ENCODE data around the gene CDH8. TPM values are rescaled to one million over a fixed set of nuclear protein-coding genes. Genes with fewer than 3 reads are reported as not detected.
A peak's percentile ranks its signal among the peaks of the same experiment; 100 is the strongest.

Gene CDH8
- total and polyA plus RNA-seq, 2 experiments from 2014 or later = 7.4 to 14.3 TPM

DNA sequence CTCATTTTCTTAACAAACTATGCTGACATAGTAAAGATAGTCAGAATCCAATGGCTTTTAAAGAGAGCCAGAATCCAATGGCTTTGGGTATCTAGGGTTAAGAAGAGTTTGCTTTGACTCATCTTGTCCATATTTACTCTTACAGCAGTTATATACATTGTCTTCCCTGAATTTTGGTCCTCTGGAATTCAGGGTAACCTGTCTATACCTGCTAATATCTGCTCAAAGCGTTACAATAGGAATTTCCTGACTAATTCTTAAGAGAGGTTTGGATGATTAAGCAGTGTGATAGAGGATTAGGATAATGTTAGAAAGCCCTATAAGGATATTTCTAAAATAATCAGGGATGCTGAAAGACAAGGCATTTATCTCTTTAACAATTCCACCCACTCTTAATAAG, 2.0 kb upstream of the CDH8 start:
- DNase-seq (ENCODE audit: low read depth in 1 of 2, low spot score in 1 of 2) = no peak
- Histone ChIP-seq H3K27ac (no peak overlapping the region), H3K36me3 (no peaks in the 10 kb centered on the region), H3K4me3 (no peak overlapping the region), H3K27me3 (peaks cover 46% of the 10 kb centered on the region), H3K9me3 (ENCODE audit: low read depth) (no peaks in the 10 kb centered on the region), H3K4me1 (ENCODE audit: low read depth) (no peaks in the 10 kb centered on the region)
- TF ChIP-seq, protein P1, sequence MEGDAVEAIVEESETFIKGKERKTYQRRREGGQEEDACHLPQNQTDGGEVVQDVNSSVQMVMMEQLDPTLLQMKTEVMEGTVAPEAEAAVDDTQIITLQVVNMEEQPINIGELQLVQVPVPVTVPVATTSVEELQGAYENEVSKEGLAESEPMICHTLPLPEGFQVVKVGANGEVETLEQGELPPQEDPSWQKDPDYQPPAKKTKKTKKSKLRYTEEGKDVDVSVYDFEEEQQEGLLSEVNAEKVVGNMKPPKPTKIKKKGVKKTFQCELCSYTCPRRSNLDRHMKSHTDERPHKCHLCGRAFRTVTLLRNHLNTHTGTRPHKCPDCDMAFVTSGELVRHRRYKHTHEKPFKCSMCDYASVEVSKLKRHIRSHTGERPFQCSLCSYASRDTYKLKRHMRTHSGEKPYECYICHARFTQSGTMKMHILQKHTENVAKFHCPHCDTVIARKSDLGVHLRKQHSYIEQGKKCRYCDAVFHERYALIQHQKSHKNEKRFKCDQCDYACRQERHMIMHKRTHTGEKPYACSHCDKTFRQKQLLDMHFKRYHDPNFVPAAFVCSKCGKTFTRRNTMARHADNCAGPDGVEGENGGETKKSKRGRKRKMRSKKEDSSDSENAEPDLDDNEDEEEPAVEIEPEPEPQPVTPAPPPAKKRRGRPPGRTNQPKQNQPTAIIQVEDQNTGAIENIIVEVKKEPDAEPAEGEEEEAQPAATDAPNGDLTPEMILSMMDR (IDR thresholded peaks at IDR 0.05; ENCODE audit: low read depth, low read length) = no peak

DNA sequence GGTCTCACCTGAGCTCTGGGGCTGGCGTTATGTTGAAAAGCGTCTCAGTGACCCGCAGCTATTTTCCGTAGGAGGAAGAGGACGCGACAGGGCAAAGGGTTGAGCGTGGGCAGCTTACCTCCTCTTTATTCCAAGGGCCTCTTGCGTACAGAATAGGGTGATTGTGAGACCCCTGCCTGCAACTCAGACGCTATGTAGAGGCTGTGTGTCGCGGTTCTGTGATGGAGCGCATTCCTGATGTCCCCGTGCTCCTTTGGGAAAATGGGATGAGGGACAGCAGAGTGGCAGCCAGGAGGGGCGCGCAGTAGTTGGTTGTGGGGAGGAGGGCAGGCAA, 531 bp upstream of the CDH8 start:
- Histone ChIP-seq H3K27me3 (peaks cover 59% of the 10 kb centered on the region), H3K4me3 (peak overlapping the region; percentile 52), H3K4me1 (ENCODE audit: low read depth) (no peaks in the 10 kb centered on the region), H3K36me3 (no peaks in the 10 kb centered on the region), H3K27ac (no peak overlapping the region), H3K9me3 (ENCODE audit: low read depth) (no peaks in the 10 kb centered on the region)
- DNase-seq (ENCODE audit: low read depth in 1 of 2, low spot score in 1 of 2) = peak in 1 of 2 donors; percentile 10
- TF ChIP-seq, protein P1 (IDR thresholded peaks at IDR 0.05; ENCODE audit: low read depth, low read length) = no peak

DNA sequence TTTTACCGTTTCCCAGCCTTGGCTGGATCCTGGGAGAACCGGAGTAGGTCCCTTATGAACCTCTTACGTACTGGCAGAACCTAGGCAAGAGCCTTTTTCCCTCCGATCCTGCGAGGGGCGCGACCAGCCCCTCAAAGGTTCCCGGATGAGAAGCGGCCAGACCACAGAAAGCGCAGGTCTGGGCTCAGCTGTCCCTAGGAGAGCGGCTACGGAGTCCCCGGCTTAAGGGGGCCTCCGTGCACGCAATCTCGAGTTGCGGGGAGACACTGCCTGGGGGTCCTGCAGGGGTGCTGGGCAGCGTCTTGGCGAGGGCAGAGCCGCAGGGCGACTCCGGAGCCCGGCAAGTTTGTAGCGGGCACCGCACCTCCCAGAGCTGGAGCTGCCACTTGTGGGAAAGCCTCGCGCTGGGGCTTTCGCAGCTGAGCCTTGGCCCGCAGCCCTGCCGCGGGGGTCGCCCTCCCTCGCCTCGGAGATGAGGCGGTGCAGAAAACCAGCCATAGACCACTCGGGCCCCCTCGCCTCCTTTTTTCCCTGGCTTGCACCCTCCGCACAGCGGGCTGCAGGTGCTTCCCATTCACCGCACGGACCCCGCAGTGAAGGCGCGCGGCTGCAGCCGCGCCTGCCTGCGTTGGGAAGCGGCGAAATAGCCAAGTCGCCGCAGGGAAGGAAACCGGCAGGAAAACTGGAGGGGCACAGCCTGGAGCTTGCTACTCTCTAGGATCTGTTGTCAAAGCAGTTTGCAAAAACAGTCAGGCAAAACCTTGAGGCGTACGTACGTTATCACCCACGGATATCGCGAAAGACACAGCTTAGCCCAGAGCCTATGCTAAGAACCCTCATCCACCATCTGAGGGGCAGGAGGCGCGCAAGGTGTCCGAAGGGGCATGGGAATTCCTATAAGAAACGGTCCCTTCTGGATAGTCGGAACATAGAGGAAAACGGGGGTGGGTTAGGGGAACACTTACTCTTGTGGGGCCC, 834 bp downstream of the CDH8 start:
- Histone ChIP-seq H3K9me3 (ENCODE audit: low read depth) (no peaks in the 10 kb centered on the region), H3K27me3 (peaks cover 61% of the 10 kb centered on the region), H3K4me1 (ENCODE audit: low read depth) (no peaks in the 10 kb centered on the region), H3K27ac (no peak overlapping the region), H3K36me3 (no peaks in the 10 kb centered on the region), H3K4me3 (peak overlapping the region; percentile 52)
- TF ChIP-seq, protein P1 (IDR thresholded peaks at IDR 0.05; ENCODE audit: low read depth, low read length) = no peak
- DNase-seq (ENCODE audit: low read depth in 1 of 2, low spot score in 1 of 2) = peak in 1 of 2 donors; percentile 79

DNA sequence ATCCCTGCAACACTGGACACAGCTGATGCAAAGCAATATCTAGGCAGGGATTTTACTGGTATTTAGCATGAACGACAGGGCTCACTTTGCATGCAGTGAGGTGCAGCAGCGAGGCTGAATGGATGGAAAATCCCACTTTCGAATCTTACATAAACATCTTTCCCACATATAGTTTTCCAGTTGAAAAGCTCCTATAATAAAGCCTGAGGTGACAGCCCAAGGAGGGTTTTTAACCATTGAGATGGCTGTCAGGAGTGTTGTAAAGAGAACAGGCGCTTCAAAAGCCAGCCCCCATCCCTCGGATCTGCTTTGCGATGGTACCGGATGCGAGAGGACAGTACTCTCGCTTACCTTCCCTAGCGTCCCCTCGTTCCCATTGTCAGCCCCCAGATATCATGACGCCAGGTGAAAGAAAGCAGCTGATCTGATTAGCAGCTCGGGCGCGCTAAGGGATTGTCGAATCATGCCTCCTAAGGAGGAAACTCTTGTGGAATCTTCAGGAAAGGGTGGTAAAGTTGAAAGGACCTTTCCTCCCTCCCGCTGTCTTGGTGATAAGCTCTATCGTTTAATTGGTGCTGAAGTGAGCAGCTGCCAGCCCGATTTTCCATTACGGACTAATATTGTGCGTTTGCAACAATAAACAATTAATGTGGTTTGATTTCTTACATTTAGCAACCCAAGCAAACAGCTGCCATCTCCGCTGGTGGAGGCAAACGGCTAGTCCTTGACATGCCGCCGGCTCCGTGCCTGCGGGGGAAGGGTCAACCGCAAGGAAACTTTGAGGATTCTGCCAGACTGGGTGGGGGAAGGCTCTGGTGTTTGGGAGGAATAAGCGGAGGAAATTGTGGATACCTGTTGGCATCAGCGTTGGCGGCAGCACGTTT, 1.8 kb downstream of the CDH8 start:
- H3K4me1 ChIP-seq (ENCODE audit: low read depth) = no peaks in the 10 kb centered on the region
- TF ChIP-seq, protein P1 (IDR thresholded peaks at IDR 0.05; ENCODE audit: low read depth, low read length) = no peak
- peaks cover 61% of the 10 kb centered on the region for H3K27me3 ChIP-seq
- no peaks in the 10 kb centered on the region for H3K9me3 ChIP-seq (ENCODE audit: low read depth)
- no peak overlapping the region for H3K27ac ChIP-seq
- H3K36me3 ChIP-seq = no peaks in the 10 kb centered on the region
- peak in 1 of 2 donors; percentile 6 for DNase-seq (ENCODE audit: low read depth in 1 of 2, low spot score in 1 of 2)
- H3K4me3 ChIP-seq = peak overlapping the region; percentile 52

DNA sequence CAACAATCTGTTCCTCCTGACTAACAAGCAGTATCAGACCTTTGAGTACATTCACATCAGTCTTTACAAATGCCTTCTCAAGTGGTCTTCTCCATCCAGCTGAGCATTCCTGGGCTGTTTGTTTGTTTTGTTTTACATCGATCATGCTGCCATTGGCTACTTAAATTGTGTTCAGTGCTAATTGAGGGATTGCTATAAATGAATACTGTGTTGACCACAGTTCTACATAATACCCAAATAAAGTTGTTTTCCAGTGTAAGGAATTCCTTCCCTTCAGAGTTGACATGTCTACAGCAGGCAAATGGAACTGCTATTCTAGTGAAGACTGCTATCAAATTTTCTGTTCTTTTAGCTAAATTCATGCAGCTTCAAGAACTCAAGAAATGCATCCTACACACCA, 3.2 kb downstream of the CDH8 start:
- Histone ChIP-seq H3K27me3 (peaks cover 47% of the 10 kb centered on the region), H3K4me1 (ENCODE audit: low read depth) (no peaks in the 10 kb centered on the region), H3K27ac (no peak overlapping the region), H3K4me3 (no peak overlapping the region), H3K9me3 (ENCODE audit: low read depth) (no peaks in the 10 kb centered on the region), H3K36me3 (no peaks in the 10 kb centered on the region)
- no peak for DNase-seq (ENCODE audit: low read depth in 1 of 2, low spot score in 1 of 2)
- TF ChIP-seq, protein P1 (IDR thresholded peaks at IDR 0.05; ENCODE audit: low read depth, low read length) = no peak

Measured in cardiac muscle cell (in vitro differentiated cells and primary cell).